Small intestine (tissue), 7 donors: ENCODE results near the gene ARHGAP15. TPM values are rescaled to one million over a fixed set of nuclear protein-coding genes. Genes with fewer than 3 reads are reported as not detected.

ENCODE experiments used
- DNase-seq, 2 donors: peaks; one replicate each; pipeline versions ENCODE4 v3.0.0 to v3.0.0-alpha.2; 2013
- FAIRE-seq: peaks from 2 replicates; lab custom pipeline; 2012; peaks lifted over from hg19 to GRCh38; lab: Jason Lieb, UNC
- H3K27ac ChIP-seq, 3 donors: one replicate each; pipeline ENCODE4 v1.5.1; 2013; ENCODE audit warnings: low read length in 2 of 3, mild to moderate bottlenecking in 2 of 3, control low read depth in 1 of 3, inconsistent platforms in 1 of 3, low read depth in 1 of 3, moderate library complexity in 1 of 3
- H3K27me3 ChIP-seq, 3 donors: one replicate each; pipeline ENCODE4 v1.6.1; 2013; ENCODE audit warnings: low read length in 3 of 3, inconsistent platforms in 1 of 3; ENCODE audit not compliant: control insufficient read depth in 3 of 3, insufficient read depth in 3 of 3
- H3K36me3 ChIP-seq, 3 donors: one replicate each; pipeline ENCODE4 v1.6.1; 2013; ENCODE audit warnings: low read length in 3 of 3, inconsistent platforms in 1 of 3, low read depth in 1 of 3, mild to moderate bottlenecking in 1 of 3, moderate library complexity in 1 of 3; ENCODE audit not compliant: control insufficient read depth in 3 of 3, insufficient read depth in 2 of 3
- H3K4me1 ChIP-seq, 3 donors: one replicate each; pipeline ENCODE4 v1.6.1; 2013; ENCODE audit warnings: low read length in 2 of 3, inconsistent platforms in 1 of 3, low read depth in 1 of 3, mild to moderate bottlenecking in 1 of 3, moderate library complexity in 1 of 3; ENCODE audit not compliant: control insufficient read depth in 3 of 3, insufficient read depth in 2 of 3
- H3K4me3 ChIP-seq, 3 donors: one replicate each; pipeline ENCODE4 v1.5.1; 2013; ENCODE audit warnings: low read length in 3 of 3, control low read depth in 1 of 3, inconsistent platforms in 1 of 3, low read depth in 1 of 3, mild to moderate bottlenecking in 1 of 3, moderate library complexity in 1 of 3
- H3K9me3 ChIP-seq, 2 donors: one replicate each; pipeline ENCODE4 v1.6.1; 2013; ENCODE audit warnings: low read depth in 1 of 2, low read length in 1 of 2; ENCODE audit not compliant: control insufficient read depth in 2 of 2, insufficient read depth in 1 of 2
- WGBS, 3 donors: extraction: QIAGEN DNeasy Blood & Tissue Kit; methylation state at CpG; one replicate each; pipeline ENCODE4 v1.1.7; 2013; 5-methylcytosine and 5-hydroxymethylcytosine counted together
- polyA plus RNA-seq, 4 donors: library from polyadenylated mRNA; stranded (reverse) in 3 of 4; unstranded in 1 of 4; fragments of 200-250 nt in 3 of 4; fragments of 120-200 nt in 1 of 4; gene quantifications; one replicate each; pipeline versions ENCODE4 v1.2.1 to v1.2.3, GENCODE V29; 2013
- donor health status: healthy with polysubstance abuse.
- donor health status: control.
- donor health status: control.
- donor health status: Bipolar disorder and iron deficiency.
- donor health status: healthy.

Gene ARHGAP15
- polyA plus RNA-seq, 4 donors = 0.67 to 18.2 (median 10.1) TPM

GRCh38 chr2:143698352-143698751 lies 569.1 kb downstream of the ARHGAP15 start:
- 47 to 59% (median 48%) methylated on average over 2 of the region's 2 CpGs for WGBS, 3 donors
- DNase-seq = no peak
- FAIRE-seq = no peak

GRCh38 chr2:143698888-143699570 lies 569.8 kb downstream of the ARHGAP15 start:
- no peak for FAIRE-seq
- no peaks in the 10 kb centered on the region for H3K27me3 ChIP-seq
- DNase-seq = no peak
- no peak overlapping the region for H3K27ac ChIP-seq
- no peaks in the 10 kb centered on the region for H3K36me3 ChIP-seq
- peaks cover 0 to 21% (median 0%) of the 10 kb centered on the region in 3 donors for H3K4me1 ChIP-seq
- 76 to 82% (median 82%) methylated on average over 3 of the region's 3 CpGs for WGBS, 3 donors
- no peak overlapping the region for H3K4me3 ChIP-seq
- H3K9me3 ChIP-seq = no peaks in the 10 kb centered on the region

More at GRCh38 chr2:143698352-143698751, 569.1 kb downstream of the ARHGAP15 start:
- no peak overlapping the region for H3K27ac ChIP-seq
- H3K4me1 ChIP-seq = peaks cover 0 to 14% (median 0%) of the 10 kb centered on the region in 3 donors
- no peaks in the 10 kb centered on the region for H3K27me3 ChIP-seq
- H3K36me3 ChIP-seq = no peaks in the 10 kb centered on the region
- no peak overlapping the region for H3K4me3 ChIP-seq
- H3K9me3 ChIP-seq = no peaks in the 10 kb centered on the region

- no peaks in the 10 kb centered on the region for H3K36me3 ChIP-seq
- H3K4me1 ChIP-seq = peaks cover 0 to 25% (median 0%) of the 10 kb centered on the region in 3 donors
- no peaks in the 10 kb centered on the region for H3K9me3 ChIP-seq
- 69 to 90% (median 85%) methylated on average over 2 of the region's 2 CpGs for WGBS, 3 donors
- no peak overlapping the region for H3K27ac ChIP-seq
- DNase-seq (no peak), FAIRE-seq (no peak)
- H3K27me3 ChIP-seq = no peaks in the 10 kb centered on the region
- H3K4me3 ChIP-seq = no peak overlapping the region
These were observed 571.6 kb downstream of the ARHGAP15 start for GRCh38 chr2:143700865-143701264.

- Histone ChIP-seq H3K4me3 (no peak overlapping the region), H3K4me1 (peaks cover 0 to 30% (median 0%) of the 10 kb centered on the region in 3 donors), H3K27ac (no peak overlapping the region), H3K9me3 (no peaks in the 10 kb centered on the region), H3K36me3 (no peaks in the 10 kb centered on the region), H3K27me3 (no peaks in the 10 kb centered on the region)
- no peak for FAIRE-seq
- WGBS, 3 donors = 94 to 100% (median 95%) methylated on average over 1 of the region's 1 CpG
- no peak for DNase-seq
These were observed 572.6 kb downstream of the ARHGAP15 start for GRCh38 chr2:143701785-143702184.

- Histone ChIP-seq H3K27ac (no peak overlapping the region), H3K36me3 (no peaks in the 10 kb centered on the region), H3K4me3 (no peak overlapping the region), H3K27me3 (no peaks in the 10 kb centered on the region), H3K4me1 (peaks cover 0 to 33% (median 0%) of the 10 kb centered on the region in 3 donors), H3K9me3 (no peaks in the 10 kb centered on the region)
- no peak for FAIRE-seq
- peak in 1 of 2 donors; percentile 1 for DNase-seq
- WGBS, 3 donors = 29 to 62% (median 39%) methylated on average over 1 of the region's 1 CpG
These were observed 573.7 kb downstream of the ARHGAP15 start for GRCh38 chr2:143702931-143703330.

- no peaks in the 10 kb centered on the region for H3K27me3 ChIP-seq
- FAIRE-seq (no peak), DNase-seq (no peak)
- no peaks in the 10 kb centered on the region for H3K9me3 ChIP-seq
- 81 to 85% (median 83%) methylated on average over 3 of the region's 3 CpGs for WGBS, 3 donors
- no peak overlapping the region for H3K27ac ChIP-seq
- H3K4me3 ChIP-seq = no peak overlapping the region
- no peaks in the 10 kb centered on the region for H3K36me3 ChIP-seq
- H3K4me1 ChIP-seq = peaks cover 0 to 33% (median 0%) of the 10 kb centered on the region in 3 donors
These were observed 575.4 kb downstream of the ARHGAP15 start for GRCh38 chr2:143704451-143705106.

GRCh38 chr2:143705108-143705707 lies 576.0 kb downstream of the ARHGAP15 start:
- no peaks in the 10 kb centered on the region for H3K9me3 ChIP-seq
- FAIRE-seq (no peak), DNase-seq (no peak)
- no peaks in the 10 kb centered on the region for H3K27me3 ChIP-seq
- no peaks in the 10 kb centered on the region for H3K36me3 ChIP-seq
- peaks cover 0 to 33% (median 0%) of the 10 kb centered on the region in 3 donors for H3K4me1 ChIP-seq
- H3K4me3 ChIP-seq = no peak overlapping the region
- peak overlapping the region in 1 of 3 donors; percentile 25 for H3K27ac ChIP-seq
- WGBS, 3 donors = 46 to 50% (median 47%) methylated on average over 6 of the region's 6 CpGs

- peaks cover 0 to 33% (median 0%) of the 10 kb centered on the region in 3 donors for H3K4me1 ChIP-seq
- H3K36me3 ChIP-seq = no peaks in the 10 kb centered on the region
- H3K4me3 ChIP-seq = no peak overlapping the region
- H3K9me3 ChIP-seq = peaks cover 0 to 2% of the 10 kb centered on the region in 2 donors
- 70 to 91% (median 90%) methylated on average over 3 of the region's 3 CpGs for WGBS, 3 donors
- peak overlapping the region in 1 of 3 donors; percentile 27 for H3K27ac ChIP-seq
- FAIRE-seq = no peak
- no peaks in the 10 kb centered on the region for H3K27me3 ChIP-seq
- peak; percentile 3 to 44 for DNase-seq
These were observed 577.1 kb downstream of the ARHGAP15 start for GRCh38 chr2:143706354-143706753.
